Kidney (tissue), 14 donors: ENCODE measurements around the gene MIB2. TPM values are rescaled to one million over a fixed set of nuclear protein-coding genes. Genes with fewer than 3 reads are reported as not detected.

Source experiments
- DNase-seq, 5 donors: peaks; one replicate each; pipeline ENCODE4 v3.0.0-alpha.2; 2013 to 2020
- FAIRE-seq: peaks from 2 replicates; lab custom pipeline; 2012; peaks lifted over from hg19 to GRCh38; lab: Jason Lieb, UNC
- H3K27ac ChIP-seq, 2 donors: one replicate each; pipeline ENCODE4 v1.7.0; 2013; ENCODE audit warnings: low read depth in 2 of 2, low read length in 2 of 2, inconsistent platforms in 1 of 2
- H3K27me3 ChIP-seq: one replicate; pipeline ENCODE4 v1.7.1; 2013; ENCODE audit warnings: low read length, inconsistent platforms; ENCODE audit not compliant: control insufficient read depth, insufficient read depth
- H3K36me3 ChIP-seq, 3 donors: one replicate each; pipeline versions ENCODE4 v1.7.0 to v1.7.1; 2013; ENCODE audit warnings: low read length in 3 of 3, control low read depth in 1 of 3, inconsistent platforms in 1 of 3; ENCODE audit not compliant: insufficient read depth in 3 of 3, control insufficient read depth in 2 of 3
- H3K4me1 ChIP-seq, 3 donors: one replicate each; pipeline versions ENCODE4 v1.7.0 to v1.7.1; 2013; ENCODE audit warnings: low read length in 3 of 3, inconsistent platforms in 1 of 3, low read depth in 1 of 3; ENCODE audit not compliant: control insufficient read depth in 2 of 3, insufficient read depth in 2 of 3
- H3K4me3 ChIP-seq, 3 donors: one replicate each; pipeline versions ENCODE4 v1.7.0 to v1.8.1; 2013; ENCODE audit warnings: low read length in 3 of 3, control low read depth in 1 of 3, inconsistent platforms in 1 of 3
- H3K9ac ChIP-seq, 3 donors: one replicate each; pipeline versions ENCODE4 v1.7.0 to v1.7.1; 2013; ENCODE audit warnings: low read length in 3 of 3, control low read depth in 1 of 3, inconsistent platforms in 1 of 3
- H3K9me3 ChIP-seq, 3 donors: one replicate each; pipeline versions ENCODE4 v1.7.0 to v1.7.1; 2013; ENCODE audit warnings: low read length in 3 of 3, control low read depth in 1 of 3, inconsistent platforms in 1 of 3; ENCODE audit not compliant: control insufficient read depth in 2 of 3, insufficient read depth in 1 of 3
- intact Hi-C: fragments of 100-400 bp; cut with DNase I; formaldehyde crosslinking; loops from one replicate; pipeline ENCODE4 v1.11.1; 2022
- polyA plus RNA-seq: library from polyadenylated mRNA; stranded (reverse); fragments of 350-450 nt; fragmentation: Illumina TruSeq; extraction: RNeasy Lipid Tissue Mini Kit (QIAGEN cat#74804); gene quantifications from one replicate; pipeline ENCODE4 v1.2.3, GENCODE V29; 2014; ENCODE audit warnings: low read depth, low replicate concordance; ENCODE audit not compliant: insufficient read depth
- total RNA-seq: library from RNA; stranded (reverse); fragmentation: NEBNext Ultra II Directional; extraction: Animal tissue kit (Norgen Biotek cat#: 25700); gene quantifications from one replicate; pipeline ENCODE4 v1.2.1, GENCODE V29; 2021
- TF ChIP-seq, protein P1 (sequence below): IDR thresholded peaks from 3 replicates; pipeline ENCODE4 v1.5.1; 2012; ENCODE audit warnings: mild to moderate bottlenecking, moderate library complexity, borderline replicate concordance; ENCODE audit not compliant: insufficient read depth; ENCODE audit errors: extremely low read depth
- donor health status: control.
- donor health status: control.
- donor health status: control.
- donor health status: control.
- donor health status: control.
- donor health status: DM: yes; HTN: yes; CAD: no.
- donor health status: Normal renal cell carcinoma (clear cell type).

The MIB2 gene
- total and polyA plus RNA-seq, 2 donors from 2014 or later = 35.6 to 61.6 TPM

DNA sequence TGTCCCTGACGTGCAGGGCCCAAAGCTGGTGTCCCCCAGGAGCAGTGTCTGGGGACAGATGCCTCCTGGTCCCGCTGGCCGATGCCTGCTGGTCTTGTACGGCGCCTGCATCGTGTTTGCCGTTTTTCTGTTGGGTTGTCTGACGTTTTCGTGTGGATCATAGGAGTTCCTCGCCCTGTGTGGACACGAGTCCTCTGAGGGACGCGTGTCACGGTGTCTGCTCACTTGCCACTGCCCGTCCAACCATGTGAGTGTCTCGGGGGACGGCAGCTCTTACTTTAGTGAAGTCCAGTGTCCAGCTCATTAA, 7.4 kb downstream of the MIB2 start:
- Histone ChIP-seq H3K4me1 (no peaks in the 10 kb centered on the region), H3K9ac (no peak overlapping the region), H3K9me3 (no peaks in the 10 kb centered on the region), H3K4me3 (no peak overlapping the region), H3K36me3 (peaks cover 0 to 3% (median 0%) of the 10 kb centered on the region in 3 donors), H3K27me3 (no peaks in the 10 kb centered on the region), H3K27ac (no peak overlapping the region)
- DNase-seq (peak in 1 of 5 donors; percentile 72), FAIRE-seq (no peak)
- TF ChIP-seq, protein P1, sequence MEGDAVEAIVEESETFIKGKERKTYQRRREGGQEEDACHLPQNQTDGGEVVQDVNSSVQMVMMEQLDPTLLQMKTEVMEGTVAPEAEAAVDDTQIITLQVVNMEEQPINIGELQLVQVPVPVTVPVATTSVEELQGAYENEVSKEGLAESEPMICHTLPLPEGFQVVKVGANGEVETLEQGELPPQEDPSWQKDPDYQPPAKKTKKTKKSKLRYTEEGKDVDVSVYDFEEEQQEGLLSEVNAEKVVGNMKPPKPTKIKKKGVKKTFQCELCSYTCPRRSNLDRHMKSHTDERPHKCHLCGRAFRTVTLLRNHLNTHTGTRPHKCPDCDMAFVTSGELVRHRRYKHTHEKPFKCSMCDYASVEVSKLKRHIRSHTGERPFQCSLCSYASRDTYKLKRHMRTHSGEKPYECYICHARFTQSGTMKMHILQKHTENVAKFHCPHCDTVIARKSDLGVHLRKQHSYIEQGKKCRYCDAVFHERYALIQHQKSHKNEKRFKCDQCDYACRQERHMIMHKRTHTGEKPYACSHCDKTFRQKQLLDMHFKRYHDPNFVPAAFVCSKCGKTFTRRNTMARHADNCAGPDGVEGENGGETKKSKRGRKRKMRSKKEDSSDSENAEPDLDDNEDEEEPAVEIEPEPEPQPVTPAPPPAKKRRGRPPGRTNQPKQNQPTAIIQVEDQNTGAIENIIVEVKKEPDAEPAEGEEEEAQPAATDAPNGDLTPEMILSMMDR = no peak
- intact Hi-C loops = no loop called here

DNA sequence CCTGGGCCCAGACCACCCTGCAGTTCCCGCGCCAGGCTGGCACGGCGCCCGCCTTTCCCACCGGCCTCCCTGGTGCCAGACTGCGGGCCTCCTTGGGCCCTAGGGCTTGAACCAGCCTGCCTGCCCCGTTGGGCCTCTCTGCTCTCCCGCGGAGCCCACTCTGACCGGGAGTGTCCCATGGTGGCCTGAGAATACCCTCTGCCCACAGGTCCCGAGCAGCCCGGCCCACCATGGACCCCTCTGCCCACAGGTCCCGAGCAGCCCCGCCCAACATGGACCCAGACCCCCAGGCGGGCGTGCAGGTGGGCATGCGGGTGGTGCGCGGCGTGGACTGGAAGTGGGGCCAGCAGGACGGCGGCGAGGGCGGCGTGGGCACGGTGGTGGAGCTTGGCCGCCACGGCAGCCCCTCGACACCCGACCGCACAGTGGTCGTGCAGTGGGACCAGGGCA, 7.9 kb downstream of the MIB2 start:
- TF ChIP-seq, protein P1 = no peak
- H3K9ac ChIP-seq = no peak overlapping the region
- H3K27ac ChIP-seq = no peak overlapping the region
- DNase-seq = peak in 2 of 5 donors; percentile 48 to 68
- no peaks in the 10 kb centered on the region for H3K4me1 ChIP-seq
- no peak for FAIRE-seq
- H3K9me3 ChIP-seq = no peaks in the 10 kb centered on the region
- H3K36me3 ChIP-seq = no peaks in the 10 kb centered on the region
- no peaks in the 10 kb centered on the region for H3K27me3 ChIP-seq
- intact Hi-C loops = no loop called here
- H3K4me3 ChIP-seq = no peak overlapping the region

DNA sequence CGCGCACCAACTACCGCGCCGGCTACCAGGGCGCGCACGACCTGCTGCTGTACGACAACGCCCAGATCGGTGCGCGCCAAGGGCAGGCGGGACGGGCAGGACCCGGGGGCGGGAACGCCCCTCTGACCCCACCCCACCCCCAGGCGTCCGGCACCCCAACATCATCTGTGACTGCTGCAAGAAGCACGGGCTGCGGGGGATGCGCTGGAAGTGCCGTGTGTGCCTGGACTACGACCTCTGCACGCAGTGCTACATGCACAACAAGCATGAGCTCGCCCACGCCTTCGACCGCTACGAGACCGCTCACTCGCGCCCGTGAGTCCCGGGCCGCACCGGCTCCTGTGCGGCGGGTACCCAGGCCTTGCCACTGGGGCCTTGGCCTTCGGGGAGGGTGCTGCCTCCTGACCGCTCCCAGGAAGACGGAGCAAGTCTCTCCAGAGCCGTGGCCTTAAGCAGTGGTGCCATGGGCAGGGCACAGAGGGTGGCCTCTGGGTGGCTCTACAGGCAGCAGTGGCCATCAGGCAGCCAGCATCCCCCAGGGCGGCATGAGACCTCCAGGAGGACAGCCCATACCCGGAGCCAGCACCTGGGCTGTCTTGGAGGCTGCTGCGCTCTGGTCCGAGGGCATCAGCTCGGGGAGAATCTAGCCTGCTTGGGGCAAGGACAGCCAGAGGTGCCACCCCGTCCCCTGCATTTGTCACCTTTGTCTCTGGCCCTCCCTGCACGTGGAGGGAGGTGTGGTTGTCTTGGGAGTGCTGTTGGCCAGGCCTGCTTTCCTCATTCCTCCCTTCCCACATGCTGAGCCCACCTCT, 8.5 kb downstream of the MIB2 start:
- Histone ChIP-seq H3K4me1 (no peaks in the 10 kb centered on the region), H3K9me3 (no peaks in the 10 kb centered on the region), H3K27ac (no peak overlapping the region), H3K9ac (no peak overlapping the region), H3K27me3 (no peaks in the 10 kb centered on the region), H3K4me3 (no peak overlapping the region), H3K36me3 (no peaks in the 10 kb centered on the region)
- TF ChIP-seq, protein P1 = no peak
- DNase-seq = peak in 1 of 5 donors; percentile 42
- intact Hi-C loops = no loop called here
- FAIRE-seq = no peak
